Glomerular visceral epithelial cell (primary cell): ENCODE results near the gene FHOD3.
"Not testable (repeated sequence)": the region's sequence is repeated elsewhere in the genome, so short reads cannot be mapped to it uniquely, and the experiment has no call there.

Experiments
- DNase-seq: peaks from one replicate; pipeline ENCODE4 v3.0.0-alpha.2; 2016; ENCODE audit errors: extremely low spot score

Gene FHOD3

DNA sequence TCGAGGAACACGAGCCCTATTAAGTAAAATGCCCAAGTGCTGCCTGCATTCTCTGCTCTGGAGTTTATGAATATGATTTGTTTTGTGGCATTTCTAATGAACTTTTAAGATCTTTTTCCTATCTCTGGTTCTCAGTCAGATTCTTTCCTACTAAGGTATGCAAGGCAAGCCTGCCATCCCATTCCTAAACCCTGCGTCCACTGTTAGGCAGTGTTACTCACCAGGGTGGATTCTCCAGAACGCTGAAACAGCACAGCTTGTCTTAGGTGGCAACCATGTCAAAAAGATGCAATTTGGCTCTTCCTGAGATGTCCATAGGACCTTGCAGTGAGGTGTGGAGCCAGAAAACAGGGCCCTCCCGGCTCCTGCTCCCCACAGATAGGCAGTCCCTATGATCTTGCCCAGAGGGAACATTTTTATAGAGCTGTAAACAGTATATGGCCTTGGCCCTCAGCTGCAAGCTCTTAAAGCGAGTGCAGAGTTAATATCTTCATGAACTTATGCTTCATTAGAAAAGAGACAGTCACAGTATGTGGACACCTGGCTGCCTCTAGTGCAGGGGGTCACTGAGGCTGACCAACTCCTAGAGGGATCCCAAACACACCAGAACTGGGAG, 446.9 kb downstream of the FHOD3 start:
- DNase-seq, result no peak

DNA sequence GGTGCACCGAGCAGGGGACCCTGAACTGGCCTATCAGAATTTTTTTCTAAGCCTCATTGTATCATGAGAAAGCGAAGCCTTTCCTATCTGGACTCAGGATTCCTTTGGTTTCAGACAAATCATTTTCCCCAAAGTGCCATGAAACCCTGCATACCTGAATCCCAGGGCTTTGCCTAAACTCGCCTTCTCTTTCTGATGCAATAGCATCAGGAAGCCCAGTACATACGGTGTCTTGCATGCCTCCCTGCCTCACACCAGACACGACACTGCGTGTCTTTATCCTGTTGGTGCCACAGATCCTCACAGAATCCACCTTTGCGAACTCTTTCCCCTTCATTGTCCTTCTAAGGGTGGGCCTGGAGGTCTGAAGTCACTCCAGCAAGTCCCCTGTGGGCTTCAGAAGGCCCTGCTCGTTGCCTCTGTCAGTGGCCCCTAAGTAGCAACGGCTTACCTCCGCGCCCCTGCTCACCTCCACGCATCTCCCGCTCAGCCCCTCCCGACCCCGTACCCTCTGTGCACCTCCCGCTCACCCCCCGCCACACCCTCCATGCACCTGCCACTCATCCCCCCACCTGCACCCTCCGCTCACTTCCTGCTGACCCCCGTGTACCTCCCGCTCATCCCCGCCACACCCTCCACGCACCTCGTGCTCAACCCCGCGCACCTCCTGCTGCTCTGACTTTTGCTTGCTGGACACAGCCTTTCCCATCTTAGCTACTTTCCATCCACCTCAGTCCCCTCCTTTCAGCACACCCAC, 447.9 kb downstream of the FHOD3 start:
- DNase-seq, result no peak

DNA sequence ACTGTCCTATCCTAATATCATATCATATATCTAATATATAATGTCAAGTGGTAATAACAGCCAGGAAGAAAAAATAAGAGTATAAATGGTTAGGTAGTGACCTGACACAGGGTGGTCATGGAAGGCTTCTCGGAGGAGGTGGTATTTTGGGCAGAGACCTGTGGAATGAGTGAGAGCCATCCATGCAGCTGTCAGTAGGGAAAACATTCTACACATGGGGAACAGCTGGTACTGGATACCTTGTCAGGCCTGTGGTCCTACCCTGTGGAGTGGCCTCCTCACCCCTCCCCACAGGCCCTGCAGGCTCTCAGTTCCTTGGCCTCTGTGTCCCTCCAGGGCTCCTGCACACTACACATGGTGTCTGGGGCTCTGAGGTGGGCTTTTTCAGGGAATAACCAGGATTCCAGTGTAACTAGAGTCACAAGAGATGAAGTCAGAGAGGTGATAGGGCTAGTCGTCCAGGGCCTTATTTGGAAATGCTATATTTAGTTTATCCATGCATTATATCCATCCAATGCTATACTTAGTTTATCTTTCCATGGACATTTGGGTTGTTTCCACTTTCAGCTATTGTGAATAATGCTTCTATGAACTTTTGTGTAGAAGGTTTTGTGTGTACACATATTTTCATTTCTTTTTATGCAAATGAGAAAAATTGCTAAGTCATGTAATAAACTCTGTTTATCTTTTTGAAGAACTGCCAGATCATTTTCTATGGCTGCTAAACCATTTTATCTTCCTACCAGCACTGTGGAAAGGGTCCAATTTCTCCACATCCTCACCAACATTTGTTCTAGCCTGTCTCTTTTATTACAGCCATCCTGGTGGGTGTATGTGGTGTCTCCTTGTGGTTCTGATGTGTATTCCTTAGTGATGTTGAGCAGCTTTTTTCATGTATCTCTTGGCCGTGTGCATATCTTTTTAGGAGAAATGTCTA, 455.7 kb downstream of the FHOD3 start:
- no peak for DNase-seq

DNA sequence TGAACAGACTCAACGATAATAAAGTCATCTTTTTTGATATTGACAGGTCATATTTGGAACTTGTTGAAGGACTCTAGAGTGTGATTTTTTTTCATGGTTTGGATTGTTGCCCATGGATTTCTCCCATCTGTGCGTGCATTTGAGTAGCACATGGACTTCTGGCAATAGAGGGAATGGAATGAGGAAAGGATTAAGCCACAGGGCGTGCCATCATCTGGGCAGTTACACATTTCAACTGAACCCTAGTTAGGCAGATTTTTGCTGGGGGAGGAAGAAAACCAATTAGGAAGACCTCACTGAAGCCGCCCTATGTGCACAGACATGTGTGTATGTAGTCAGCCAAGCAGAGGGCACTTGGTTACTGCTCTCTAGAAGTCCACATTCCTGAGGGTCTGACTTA, 458.7 kb downstream of the FHOD3 start:
- DNase-seq, result peak; percentile 5

DNA sequence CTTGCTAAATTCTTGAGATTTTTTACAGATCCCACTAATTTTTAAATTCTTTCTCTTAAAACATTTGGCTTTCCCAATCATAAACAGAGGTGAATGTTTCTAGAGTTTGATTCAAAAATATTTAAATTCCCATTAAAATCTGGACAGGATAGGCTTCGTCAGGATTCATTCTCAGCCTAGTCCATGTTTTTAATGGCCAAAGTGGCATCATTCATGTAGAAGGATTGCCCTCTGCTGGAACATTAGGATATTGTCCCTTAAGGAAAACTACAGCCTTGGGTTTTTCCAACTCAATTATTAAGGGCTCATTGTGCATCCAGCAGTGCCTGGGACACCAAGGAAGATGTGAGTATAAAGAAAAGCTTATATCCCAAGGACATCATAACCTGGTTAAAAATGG, 459.6 kb downstream of the FHOD3 start:
- DNase-seq, result peak; percentile 57

DNA sequence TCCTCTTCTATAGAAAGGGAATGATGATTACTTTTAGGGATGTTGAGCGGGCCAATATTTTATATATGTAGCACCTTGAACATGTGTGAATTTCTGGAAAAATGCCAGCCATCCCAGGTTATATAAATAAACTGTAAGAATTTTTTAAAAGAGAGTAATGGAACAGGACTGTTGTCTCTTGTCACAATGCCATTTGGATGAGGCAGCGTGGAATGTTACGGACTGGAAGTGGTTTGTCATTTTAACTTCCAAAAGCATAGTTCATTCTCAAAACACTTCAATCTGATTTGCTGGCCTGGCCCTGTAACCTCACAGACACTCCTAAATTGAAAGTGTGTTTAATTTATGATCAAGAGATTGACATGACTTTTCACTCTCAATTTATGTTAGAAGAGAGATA, 460.5 kb downstream of the FHOD3 start:
- no peak for DNase-seq

DNA sequence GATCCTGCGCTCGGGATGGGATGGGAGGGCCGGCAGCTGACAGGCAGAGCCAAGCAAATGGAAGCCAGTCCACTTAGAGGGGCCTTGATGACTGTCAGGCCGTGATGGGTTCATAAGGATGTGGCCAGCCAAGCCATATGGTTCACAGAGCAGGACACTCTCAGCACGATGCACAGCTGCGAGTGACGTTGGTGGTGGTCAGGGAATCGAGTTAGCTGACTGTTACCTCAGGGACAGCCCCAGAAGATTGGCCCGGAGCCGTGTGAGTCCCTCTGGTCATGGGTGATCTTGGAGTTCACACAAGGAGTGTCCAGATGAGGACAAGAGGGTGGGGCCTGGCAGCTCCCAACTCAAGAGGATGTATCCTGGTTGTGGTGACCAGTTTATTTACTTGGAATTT, 461.1 kb downstream of the FHOD3 start:
- DNase-seq, result no peak

DNA sequence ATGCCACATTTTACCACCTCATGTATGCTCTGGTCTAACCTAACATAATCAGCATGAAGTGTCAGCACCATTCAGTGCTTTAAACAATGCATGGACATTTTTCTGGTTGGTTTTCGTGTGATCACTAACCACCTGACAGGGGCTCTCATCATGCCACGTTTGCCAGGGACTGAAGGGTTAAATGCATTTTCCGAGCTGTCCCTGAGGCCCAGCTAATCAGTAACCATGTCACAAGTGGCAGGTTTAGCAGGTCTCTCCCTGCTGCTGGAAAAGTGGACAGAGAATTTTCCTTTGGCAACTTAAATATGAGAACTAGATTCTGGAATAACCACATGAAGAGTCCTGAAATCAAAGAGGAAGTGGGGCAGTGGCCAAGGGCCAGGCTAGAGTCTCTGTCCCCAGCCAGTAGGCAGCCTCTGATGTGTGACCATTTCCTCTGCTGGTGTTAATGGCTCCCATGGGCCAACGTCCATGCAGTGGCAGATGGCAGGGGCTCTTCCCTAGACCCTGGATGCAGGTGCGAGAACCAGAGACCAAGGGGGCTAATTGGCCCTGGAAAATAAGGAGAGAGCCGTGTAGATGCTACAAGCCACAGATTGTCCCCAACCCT, 461.8 kb downstream of the FHOD3 start:
- no peak for DNase-seq

DNA sequence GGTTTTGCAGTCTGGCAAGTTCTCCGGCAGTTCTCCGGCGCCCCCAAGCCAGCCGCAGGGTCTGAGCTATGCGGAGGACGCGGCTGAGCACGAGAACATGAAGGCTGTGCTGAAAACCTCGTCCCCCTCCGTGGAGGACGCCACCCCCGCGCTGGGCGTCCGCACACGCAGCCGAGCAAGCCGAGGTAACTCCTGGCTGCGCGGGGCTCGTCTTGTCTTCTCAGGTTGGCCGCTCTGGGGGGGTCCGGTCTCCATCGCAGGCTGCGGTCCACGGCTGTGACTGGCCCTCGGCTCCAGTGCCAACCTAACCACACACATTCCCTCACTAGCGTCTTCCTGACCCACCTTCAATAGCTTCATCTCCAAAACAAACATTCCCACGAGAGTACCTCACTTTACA, 463.1 kb downstream of the FHOD3 start:
- DNase-seq, result no peak

DNA sequence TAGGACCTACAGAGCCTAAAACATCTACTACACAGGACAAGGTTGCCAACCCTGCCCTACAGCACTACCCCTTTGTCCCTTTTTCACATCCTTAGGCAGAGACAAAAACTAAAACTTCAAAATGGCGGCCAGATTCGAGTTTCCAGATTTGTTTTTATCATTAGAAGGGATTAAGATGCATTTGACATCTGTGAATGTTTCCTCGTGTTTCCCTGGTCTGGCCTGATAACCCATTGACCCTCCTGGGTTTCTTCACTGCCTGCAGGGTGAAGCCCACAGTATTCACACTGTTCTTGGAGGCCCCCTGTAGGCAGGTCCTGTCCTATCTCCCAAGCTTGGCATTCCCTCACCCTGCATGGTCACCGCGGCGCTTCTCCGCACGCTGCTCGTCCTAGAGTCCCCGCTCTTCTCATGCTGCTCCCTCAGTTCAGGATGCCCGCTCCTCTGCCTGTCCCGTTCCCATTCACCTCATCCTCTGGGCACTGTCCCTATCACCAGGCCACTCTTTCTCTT, 463.7 kb downstream of the FHOD3 start:
- no peak for DNase-seq

DNA sequence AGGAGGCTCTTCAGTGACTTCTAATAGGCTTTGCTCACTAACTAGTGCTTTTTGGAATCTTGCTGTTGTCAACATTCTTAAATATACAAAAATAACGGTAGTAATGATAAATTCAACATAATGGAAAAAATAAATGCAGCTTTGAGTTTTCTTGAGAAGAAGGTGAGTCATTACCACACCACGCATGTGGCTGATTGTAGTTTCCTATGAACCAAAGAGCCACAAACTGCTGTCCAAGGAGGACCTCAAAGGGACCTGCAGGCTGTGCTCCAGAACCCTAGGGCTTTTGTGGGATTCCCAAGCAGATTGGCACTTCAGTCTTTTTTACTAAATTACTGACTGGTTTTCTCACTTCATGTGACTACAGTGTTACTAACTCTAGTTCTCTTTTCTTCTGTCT, 464.6 kb downstream of the FHOD3 start:
- no peak for DNase-seq

DNA sequence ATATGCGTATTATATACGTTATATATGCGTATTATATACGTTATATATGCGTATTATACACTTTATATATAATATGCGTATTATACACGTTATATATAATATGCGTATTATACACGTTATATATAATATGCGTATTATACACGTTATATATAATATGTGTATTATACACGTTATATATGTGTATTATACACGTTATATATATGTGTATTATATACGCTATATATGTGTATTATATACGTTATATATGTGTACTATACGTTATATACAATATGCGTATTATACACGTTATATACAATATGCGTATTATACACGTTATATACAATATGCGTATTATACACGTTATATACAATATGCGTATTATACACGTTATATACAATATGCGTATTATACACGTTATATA, 465.5 kb downstream of the FHOD3 start:
- not testable (repeated sequence) for DNase-seq

DNA sequence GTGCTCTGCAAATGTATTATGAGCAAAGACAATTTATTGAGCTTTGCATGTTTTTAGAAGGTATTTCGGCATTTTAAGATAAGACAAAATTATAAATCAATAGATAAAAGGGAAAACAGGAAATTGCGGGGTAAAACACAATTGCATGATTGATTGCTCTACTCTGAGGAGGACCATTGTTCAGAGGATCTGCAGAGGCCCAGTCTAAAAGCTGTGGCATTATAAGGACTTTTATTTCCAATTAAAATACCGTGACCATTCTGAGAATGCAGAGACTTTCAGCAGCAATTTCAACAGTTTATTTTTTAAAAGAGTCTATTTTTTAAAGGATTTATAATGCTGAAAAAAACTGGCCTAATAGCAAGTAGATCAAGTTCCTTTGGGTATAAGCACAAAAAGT, 469.3 kb downstream of the FHOD3 start:
- DNase-seq, result no peak

DNA sequence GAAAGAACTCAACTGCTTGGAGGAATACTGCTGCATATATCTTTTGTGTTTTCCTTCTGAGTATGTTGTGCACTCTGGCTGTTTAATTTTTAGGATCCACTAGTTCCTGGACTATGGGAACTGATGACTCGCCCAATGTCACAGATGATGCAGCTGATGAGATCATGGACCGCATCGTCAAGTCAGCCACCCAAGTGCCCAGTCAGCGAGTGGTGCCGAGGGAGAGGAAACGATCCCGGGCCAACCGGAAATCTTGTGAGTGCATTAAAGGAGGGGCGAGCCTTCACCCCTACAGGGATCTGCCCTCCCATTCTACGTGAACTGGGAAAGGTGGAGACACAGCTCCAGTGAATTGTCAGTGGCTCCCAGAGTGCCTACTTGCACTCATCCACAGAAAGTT, 471.7 kb downstream of the FHOD3 start:
- peak; percentile 30 for DNase-seq

DNA sequence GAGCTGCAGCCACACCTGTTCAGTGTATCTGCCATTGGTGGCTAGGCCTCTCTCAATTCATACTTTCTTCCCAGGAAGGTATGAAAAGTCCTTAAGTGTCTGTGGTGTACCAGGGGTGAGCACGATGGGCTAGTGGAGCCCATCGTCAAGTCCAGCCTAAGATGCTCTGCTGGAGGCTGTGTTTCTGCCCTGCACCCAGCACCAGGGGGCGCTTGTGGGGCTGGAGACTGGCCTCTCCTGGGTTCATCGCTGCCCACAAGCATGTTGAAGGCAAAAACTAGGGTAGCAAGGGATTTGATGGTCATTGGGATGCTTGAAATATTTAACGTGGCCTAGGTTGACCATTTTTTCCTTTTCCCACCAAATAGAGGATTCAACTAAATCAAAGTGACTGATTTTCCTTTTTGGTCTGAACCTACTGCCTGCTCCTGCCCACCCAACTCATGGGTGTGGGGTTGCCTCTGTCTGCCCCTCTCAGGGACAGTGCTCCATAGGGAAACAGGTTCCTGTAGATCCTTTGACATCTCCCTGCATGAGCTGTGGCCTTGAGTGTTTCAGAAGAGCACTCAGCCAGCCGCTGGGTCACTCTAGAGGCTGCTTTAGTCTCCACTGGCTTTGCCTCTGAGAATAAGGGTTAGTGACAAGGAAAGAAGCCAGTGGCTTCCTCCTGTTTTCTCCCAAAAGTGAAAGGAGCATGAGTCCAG, 472.2 kb downstream of the FHOD3 start:
- DNase-seq, result no peak

DNA sequence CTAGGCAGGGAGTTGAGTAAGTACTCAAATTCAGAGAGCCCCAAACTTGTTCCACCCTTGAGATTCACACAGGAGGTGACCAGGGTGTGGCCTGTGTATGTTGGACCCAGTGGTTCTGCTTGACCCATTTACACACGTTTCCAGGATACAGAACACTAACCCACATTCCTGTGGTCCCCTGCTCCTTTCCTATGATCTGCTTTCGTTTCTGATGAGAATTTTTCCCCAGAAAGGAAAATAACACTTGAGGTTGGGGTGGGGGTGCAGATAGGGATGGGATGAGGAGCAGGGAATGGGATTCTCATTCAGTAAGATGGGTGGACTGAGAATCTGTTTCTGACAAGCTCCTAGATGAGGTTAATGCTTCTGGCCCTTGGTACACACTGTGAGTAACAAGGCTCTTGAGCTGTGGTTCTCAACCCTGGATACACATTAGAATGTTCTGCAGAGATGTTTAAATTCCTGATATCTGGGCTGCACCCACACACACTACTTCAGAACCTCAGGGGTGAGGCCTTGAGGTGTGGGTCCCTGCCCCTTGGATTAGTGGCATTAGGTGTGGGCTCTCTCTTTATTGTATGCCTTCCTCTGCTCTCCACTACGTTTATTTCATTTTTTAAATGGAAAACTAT, 472.9 kb downstream of the FHOD3 start:
- DNase-seq, result peak; percentile 25

DNA sequence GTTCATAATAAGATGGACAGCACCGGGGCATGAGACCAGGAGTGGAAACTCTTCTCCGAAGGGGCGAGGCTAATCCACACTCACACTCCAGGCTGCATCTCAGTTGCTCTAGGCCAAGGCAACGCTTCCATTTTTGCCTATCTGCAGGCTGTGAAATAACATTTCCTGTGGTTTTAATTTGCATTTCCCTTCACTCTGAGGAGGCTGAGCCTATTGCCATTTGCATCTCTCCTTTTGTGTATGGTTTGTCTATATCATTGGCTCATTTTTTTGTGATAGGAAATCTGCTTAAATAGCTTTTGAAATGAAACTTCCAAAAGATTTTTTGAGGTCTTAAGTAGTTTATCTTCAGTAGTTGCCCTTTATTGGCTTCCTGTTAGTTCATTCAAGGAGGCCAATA, 473.7 kb downstream of the FHOD3 start:
- no peak for DNase-seq

DNA sequence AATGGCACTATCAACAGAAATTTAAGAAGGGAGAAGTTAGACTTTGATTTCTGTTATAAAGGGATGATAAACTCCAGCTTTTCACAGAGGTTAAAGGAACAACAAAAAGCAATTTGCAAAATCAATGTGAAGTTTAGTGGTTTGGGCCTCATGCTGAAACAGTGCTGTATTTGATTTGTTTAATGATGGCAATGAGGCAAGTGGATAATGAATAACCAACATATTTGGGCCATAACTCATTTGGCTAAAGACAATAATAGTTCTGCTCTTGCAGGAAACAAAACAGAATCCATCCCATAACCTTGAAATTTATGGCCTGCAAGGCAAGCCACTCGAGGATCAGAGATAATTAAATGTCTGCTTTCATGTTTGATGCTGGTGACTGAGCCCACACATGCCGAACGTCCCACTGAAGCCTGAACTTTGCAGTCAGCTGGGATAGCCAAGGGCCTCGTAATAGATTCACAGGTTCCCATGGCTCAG, 474.8 kb downstream of the FHOD3 start:
- DNase-seq, result no peak

DNA sequence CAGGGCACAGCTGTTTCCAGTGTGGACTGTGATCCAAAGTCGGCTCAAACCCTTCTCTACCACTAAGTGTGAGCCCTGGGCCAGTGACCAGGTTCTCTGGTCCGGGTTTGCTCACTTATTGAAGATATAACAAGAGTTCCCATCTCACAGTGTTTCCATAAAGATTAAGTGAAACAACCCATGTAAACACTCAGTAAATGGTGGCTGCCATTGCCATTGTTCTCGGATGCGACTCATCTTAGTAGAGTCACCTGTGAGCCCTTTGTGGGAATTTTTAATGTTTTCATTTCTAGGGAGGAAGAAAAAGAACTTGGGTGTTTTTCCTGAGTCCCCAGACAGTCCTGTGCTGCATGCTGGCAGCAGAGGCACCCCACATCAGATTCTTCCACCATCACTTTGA, 477.9 kb downstream of the FHOD3 start:
- DNase-seq, result no peak

DNA sequence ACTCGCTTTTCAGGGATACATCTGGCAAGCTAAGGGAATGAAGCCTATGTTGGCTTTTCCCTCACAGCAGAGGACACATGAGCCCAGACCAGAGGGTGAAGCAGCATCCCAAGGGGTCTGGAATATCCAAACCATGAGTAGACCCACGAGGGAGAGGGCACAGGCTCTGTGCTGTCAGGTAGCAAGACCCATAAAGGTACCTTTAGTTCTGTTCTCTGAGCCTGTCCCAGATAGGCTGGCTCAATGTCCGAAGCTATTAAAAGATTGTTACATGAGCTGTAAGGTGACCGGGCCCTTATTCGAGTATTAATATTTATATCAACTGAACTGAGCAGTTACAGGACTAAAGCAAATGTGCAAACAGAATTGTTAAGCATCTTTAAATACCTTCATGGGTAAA, 479.1 kb downstream of the FHOD3 start:
- DNase-seq, result no peak

DNA sequence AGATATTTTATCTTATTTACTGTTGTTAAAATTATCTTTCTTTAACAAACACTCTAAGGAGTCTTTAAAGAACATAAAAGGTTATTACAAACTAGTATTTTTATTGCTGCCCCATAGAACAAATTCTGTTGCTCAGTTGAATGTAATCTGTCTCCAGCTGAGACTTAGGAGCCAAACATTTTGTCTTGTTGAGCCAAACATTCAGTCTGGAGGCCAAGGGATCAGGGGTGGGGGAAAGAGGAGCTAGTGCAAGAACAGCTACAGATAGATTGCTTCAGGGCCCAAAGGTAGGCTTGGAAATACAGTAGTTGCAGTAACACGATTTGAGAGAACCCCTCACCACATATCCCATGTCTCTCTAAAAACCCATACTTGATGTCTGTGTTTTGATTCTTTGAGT, 480.1 kb downstream of the FHOD3 start:
- no peak for DNase-seq
